Esophagus muscularis mucosa (tissue), 4 donors: Measurements from ENCODE around the gene SMIM5.

ENCODE experiments used
- CTCF ChIP-seq, 3 experiments: fragments of 200-600 bp in 2 of 3; fragments of 450-650 bp in 1 of 3; sonication (generic) in 2 of 3; IDR thresholded peaks; one replicate each; pipeline ENCODE4 v1.5.1; 2017 to 2019; ENCODE audit warnings: antibody characterized with exemption in 3 of 3, mild to moderate bottlenecking in 2 of 3, moderate library complexity in 1 of 3
- EP300 ChIP-seq: sonication (generic); formaldehyde crosslinking; IDR thresholded peaks from one replicate; pipeline ENCODE4 v1.6.1; 2017; ENCODE audit warnings: antibody characterized with exemption
- POLR2A ChIP-seq: fragments of 450-650 bp; IDR thresholded peaks from one replicate; pipeline ENCODE4 v1.6.1; 2017; ENCODE audit warnings: antibody characterized with exemption, moderate library complexity, mild to moderate bottlenecking, low read depth
- POLR2AphosphoS5 ChIP-seq, 2 donors: sonication (generic); formaldehyde crosslinking; IDR thresholded peaks; one replicate each; pipeline ENCODE4 v1.6.1; 2017; ENCODE audit warnings: antibody characterized with exemption in 2 of 2

GRCh38 chr17:75680431-75680830 lies 47.2 kb downstream of the SMIM5 start:
- TF ChIP-seq POLR2A (no peak), CTCF (IDR thresholded peaks at IDR 0.05) (no peak), EP300 (no peak), POLR2AphosphoS5 (IDR thresholded peaks at IDR 0.05) (no peak)
